Gastrocnemius medialis (tissue), 4 donors: ENCODE measurements around the gene UBR3. TPM values are rescaled to one million over a fixed set of nuclear protein-coding genes. Genes with fewer than 3 reads are reported as not detected.
A peak's percentile ranks its signal among the peaks of the same experiment; 100 is the strongest.

Source experiments
- ATAC-seq, 2 donors: fragments of 150-250 bp; one replicate each; pipeline ENCODE4 v1.9.1; 2016
- DNase-seq, 2 donors: peaks; one replicate each; pipeline ENCODE4 v3.0.0-alpha.2; 2019
- H3K27ac ChIP-seq, 4 donors: fragments of 200-600 bp; sonication (generic); 1 replicate in 1 of 4; 2 replicates in 3 of 4; pipeline ENCODE4 v1.5.1; 2016 to 2018; ENCODE audit warnings: mild to moderate bottlenecking in 2 of 4, moderate library complexity in 1 of 4
- H3K27me3 ChIP-seq, 3 donors: fragments of 200-600 bp; sonication (generic) in 2 of 3; 1 replicate in 1 of 3; 2 replicates in 2 of 3; pipeline versions ENCODE4 v1.5.1 to v1.6.0; 2016 to 2019; ENCODE audit warnings: mild to moderate bottlenecking in 1 of 3, moderate library complexity in 1 of 3
- H3K36me3 ChIP-seq, 2 donors: fragments of 200-600 bp; sonication (generic) in 1 of 2; one replicate each; pipeline ENCODE4 v1.5.1; 2017 to 2018
- H3K4me1 ChIP-seq, 2 donors: fragments of 200-600 bp; sonication (generic) in 1 of 2; one replicate each; pipeline ENCODE4 v1.5.1; 2016 to 2017; ENCODE audit warnings: mild to moderate bottlenecking in 2 of 2
- H3K4me3 ChIP-seq, 4 donors: fragments of 200-600 bp; sonication (generic) in 3 of 4; 1 replicate in 1 of 4; 2 replicates in 3 of 4; pipeline ENCODE4 v1.5.1; 2016 to 2019; ENCODE audit warnings: mild to moderate bottlenecking in 2 of 4
- H3K9me3 ChIP-seq, 3 donors: fragments of 200-600 bp; sonication (generic) in 2 of 3; 1 replicate in 1 of 3; 2 replicates in 2 of 3; pipeline ENCODE4 v1.5.1; 2016 to 2019
- CTCF ChIP-seq, 5 experiments: fragments of 450-650 bp in 3 of 5; fragments of 200-600 bp in 2 of 5; sonication (generic) in 2 of 5; IDR thresholded peaks in 4 of 5; conservative IDR thresholded peaks in 1 of 5; 1 replicate in 4 of 5; 2 replicates in 1 of 5; pipeline ENCODE4 v1.5.1; 2016 to 2019; ENCODE audit warnings: antibody characterized with exemption in 5 of 5, mild to moderate bottlenecking in 3 of 5, moderate library complexity in 3 of 5
- POLR2A ChIP-seq, 2 donors: fragments of 450-650 bp; IDR thresholded peaks; one replicate each; pipeline ENCODE4 v1.6.1; 2017; ENCODE audit warnings: antibody characterized with exemption in 2 of 2, mild to moderate bottlenecking in 2 of 2, moderate library complexity in 2 of 2
- in situ Hi-C, 4 donors: fragments of 200-750 bp; cut with MboI; loops; one replicate each; pipeline versions ENCODE4 v1.15.0 to v1.8.0; 2017; ENCODE audit warnings: low sequenced_read_pairs in 4 of 4
- intact Hi-C: fragments of 100-400 bp; cut with DNase I; formaldehyde crosslinking; loops from one replicate; pipeline ENCODE4 v1.15.1; 2023; ENCODE audit warnings: low total_unique reads
- total RNA-seq, 4 donors: library from RNA; depleted of rRNA; stranded (reverse); fragments of >200 nt; gene quantifications; one replicate each; pipeline versions ENCODE4 v1.1.0 to v1.2.3, GENCODE V29; 2016

The UBR3 gene
- total RNA-seq, 4 donors from 2014 or later: 178 to 247 (median 187) TPM

GRCh38 chr2:169887120-169887519 lies 59.9 kb downstream of the UBR3 start:
- in situ Hi-C loops (no loop called here), intact Hi-C loops (no loop called here)
- H3K27ac ChIP-seq: no peak overlapping the region

GRCh38 chr2:169891593-169892298 lies 64.5 kb downstream of the UBR3 start:
- no peaks in the 10 kb centered on the region for H3K36me3 ChIP-seq
- no peaks in the 10 kb centered on the region for H3K27me3 ChIP-seq
- intact Hi-C loops (no loop called here), in situ Hi-C loops (no loop called here)
- ATAC-seq (peak in 1 of 2 donors; percentile 45), DNase-seq (no peak)
- TF ChIP-seq POLR2A (IDR thresholded peaks at IDR 0.05) (no peak), CTCF (IDR thresholded peaks at IDR 0.05 in 4 of 5, conservative IDR thresholded peaks at IDR 0.05 in 1 of 5) (no peak)
- H3K27ac ChIP-seq: peak overlapping the region; percentile 35 to 66 (median 58)
- H3K4me3 ChIP-seq: no peak overlapping the region
- no peaks in the 10 kb centered on the region for H3K9me3 ChIP-seq
- peaks cover 27 to 62% of the 10 kb centered on the region in 2 donors for H3K4me1 ChIP-seq

More at GRCh38 chr2:169887120-169887519, 59.9 kb downstream of the UBR3 start:
- no peak for TF ChIP-seq CTCF (IDR thresholded peaks at IDR 0.05 in 4 of 5, conservative IDR thresholded peaks at IDR 0.05 in 1 of 5)
- no peak for TF ChIP-seq POLR2A (IDR thresholded peaks at IDR 0.05)
- H3K36me3 ChIP-seq: no peaks in the 10 kb centered on the region
- no peaks in the 10 kb centered on the region for H3K9me3 ChIP-seq
- no peak for DNase-seq
- no peak for ATAC-seq
- H3K4me3 ChIP-seq: no peak overlapping the region
- H3K27me3 ChIP-seq: no peaks in the 10 kb centered on the region
- peaks cover 25 to 29% of the 10 kb centered on the region in 2 donors for H3K4me1 ChIP-seq

GRCh38 chr2:169892951-169893350 lies 65.7 kb downstream of the UBR3 start:
- in situ Hi-C loops (no loop called here), intact Hi-C loops (no loop called here)
- no peak for ATAC-seq

GRCh38 chr2:169895294-169895985 lies 68.2 kb downstream of the UBR3 start:
- H3K9me3 ChIP-seq: no peaks in the 10 kb centered on the region
- in situ Hi-C loops: no loop called here
- no peak overlapping the region for H3K4me3 ChIP-seq
- H3K27ac ChIP-seq: peak overlapping the region; percentile 57 to 74 (median 67)
- peaks cover 43 to 61% of the 10 kb centered on the region in 2 donors for H3K4me1 ChIP-seq
- TF ChIP-seq POLR2A (IDR thresholded peaks at IDR 0.05) (no peak), CTCF (IDR thresholded peaks at IDR 0.05 in 4 of 5, conservative IDR thresholded peaks at IDR 0.05 in 1 of 5) (no peak)
- no peaks in the 10 kb centered on the region for H3K27me3 ChIP-seq
- H3K36me3 ChIP-seq: peaks cover 0 to 6% of the 10 kb centered on the region in 2 donors
- intact Hi-C loops: loop anchor here (2.0 kb wide), 1 partner anchor 71 kb away; the partner anchor contains the start of gene METTL5
- DNase-seq (no peak), ATAC-seq (peak in 1 of 2 donors; percentile 42)

More at GRCh38 chr2:169892951-169893350, 65.7 kb downstream of the UBR3 start:
- TF ChIP-seq CTCF (IDR thresholded peaks at IDR 0.05 in 4 of 5, conservative IDR thresholded peaks at IDR 0.05 in 1 of 5) (no peak), POLR2A (IDR thresholded peaks at IDR 0.05) (no peak)
- Histone ChIP-seq H3K27me3 (no peaks in the 10 kb centered on the region), H3K36me3 (no peaks in the 10 kb centered on the region), H3K27ac (peak overlapping the region; percentile 35 to 66 (median 58)), H3K4me3 (no peak overlapping the region), H3K4me1 (peaks cover 36 to 67% of the 10 kb centered on the region in 2 donors), H3K9me3 (no peaks in the 10 kb centered on the region)
- DNase-seq: no peak
